GM13977 (cell line): Measurements from ENCODE around the gene UROC1.

Experiments
- DNase-seq: peaks from one replicate; pipeline ENCODE4 v3.0.0; 2012; ENCODE audit warnings: low spot score
- CTCF ChIP-seq: IDR thresholded peaks from 2 replicates; pipeline ENCODE4 v1.5.1; 2012; ENCODE audit warnings: mild to moderate bottlenecking, control low read depth; ENCODE audit not compliant: insufficient read depth; ENCODE audit errors: extremely low read depth, missing control alignments
- in situ Hi-C: fragments of 300-500 bp; cut with MboI; formaldehyde crosslinking; loops from one replicate; pipeline ENCODE4 v1.12.0; 2022; ENCODE audit warnings: low sequenced_read_pairs, low pct_unique_long_range_greater_than_20kb, mixed read lengths, inconsistent platforms; ENCODE audit not compliant: unreplicated experiment

The UROC1 gene

DNA sequence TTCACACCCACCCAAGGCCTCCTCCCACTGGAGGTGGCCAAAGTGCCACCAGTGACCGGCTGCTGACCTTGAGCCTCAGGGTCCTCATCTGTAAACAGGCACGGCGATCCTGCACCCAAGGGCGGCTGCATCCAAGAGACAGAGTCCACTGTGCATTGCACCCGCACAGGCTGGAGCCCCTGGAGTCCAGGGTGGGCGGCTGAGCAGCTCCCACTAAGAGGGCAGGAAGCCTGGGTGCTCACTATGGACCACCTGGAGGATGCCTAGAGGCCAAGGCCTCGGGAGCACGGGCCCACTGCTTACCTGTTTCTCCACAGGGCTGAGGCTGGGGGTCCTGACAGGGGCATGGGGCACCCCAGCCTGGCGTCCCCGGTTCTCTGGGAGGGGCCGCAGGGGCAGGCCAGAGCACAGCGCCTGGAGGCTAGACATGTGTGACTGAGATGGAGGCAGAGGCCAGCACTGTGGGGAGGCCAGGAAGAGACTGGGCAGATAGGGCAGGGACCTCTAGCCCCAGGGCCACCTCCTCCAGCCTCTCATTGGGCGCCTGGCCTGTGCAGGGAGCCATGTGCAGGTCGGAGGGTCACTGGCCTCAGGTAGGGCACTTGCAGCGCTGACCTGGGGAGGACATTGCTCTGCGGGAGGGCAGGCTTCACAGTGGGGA lies at the start of gene UROC1:
UROC1 (minus strand) TSS at position 483 of the 661 bp plus-strand sequence; CDS start at position 429, 54 bp downstream.
- TF ChIP-seq CTCF: no peak
- in situ Hi-C loops: no loop called here
- no peak for DNase-seq

GRCh38 chr3:126562737-126563276 lies 45.2 kb upstream of the UROC1 start:
- in situ Hi-C loops: no loop called here
- no peak for TF ChIP-seq CTCF
- DNase-seq: no peak

DNA sequence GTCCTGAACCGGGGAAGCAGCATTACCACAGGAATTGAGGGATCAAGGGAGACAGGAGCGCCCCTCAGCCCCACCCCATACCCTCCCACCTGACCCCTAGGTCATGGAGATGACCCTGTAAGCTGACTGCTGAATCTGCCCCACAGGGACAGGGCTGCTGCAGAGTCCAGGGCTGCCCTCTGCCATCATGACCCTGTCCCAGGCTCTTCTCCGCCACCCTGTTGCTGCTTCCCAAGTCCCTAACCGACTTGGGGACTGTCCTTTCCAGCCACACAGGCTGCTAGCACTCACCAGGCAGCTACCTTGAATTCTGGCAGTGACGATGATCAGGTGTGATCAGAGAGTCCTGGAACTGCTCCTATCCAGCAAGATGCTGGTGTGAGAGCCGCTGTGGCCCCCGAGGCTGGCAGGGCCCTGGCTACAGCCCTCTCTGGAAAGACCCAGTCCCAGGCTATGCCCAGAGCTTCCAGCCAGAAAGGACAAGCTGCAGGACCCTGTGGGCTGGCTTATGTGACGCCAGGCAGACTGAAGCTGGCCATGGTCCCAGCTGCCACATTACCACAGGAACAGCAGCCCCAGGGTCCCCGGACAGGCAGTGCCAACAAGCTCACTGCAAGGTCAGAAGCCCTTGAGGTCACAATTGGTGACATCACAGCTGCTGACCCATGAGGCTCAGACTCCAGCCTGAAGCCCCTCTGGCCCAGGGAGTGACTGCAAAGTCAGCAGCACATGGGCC lies 40.9 kb upstream of the UROC1 start, which contains the start of gene C3orf22:
C3orf22 (minus strand) TSS at position 597 of the 736 bp plus-strand sequence. CDS start 5,542 bp downstream, outside the sequence.
- DNase-seq: no peak
- in situ Hi-C loops: no loop called here
- TF ChIP-seq CTCF: no peak

- TF ChIP-seq CTCF: no peak
- in situ Hi-C loops: no loop called here
- no peak for DNase-seq
Observed at GRCh38 chr3:126557761-126558160, 40.2 kb upstream of the UROC1 start.

DNA sequence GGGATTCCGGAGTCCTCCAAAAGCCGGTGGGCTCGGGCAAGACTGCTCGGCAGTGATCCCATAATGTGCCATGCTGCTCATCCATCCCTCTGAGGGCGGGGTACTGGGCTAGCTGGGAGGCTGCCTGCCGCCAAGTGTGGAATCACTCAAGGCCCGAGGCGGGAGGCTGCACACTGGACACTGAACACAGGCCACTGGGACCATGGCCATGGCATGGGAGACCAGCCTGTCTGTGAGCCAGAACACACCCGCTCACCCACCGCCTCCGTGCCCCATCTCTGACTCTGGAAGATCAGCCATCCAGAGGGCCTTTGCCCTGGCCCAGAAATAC lies 39.8 kb upstream of the UROC1 start:
- in situ Hi-C loops: no loop called here
- no peak for DNase-seq
- TF ChIP-seq CTCF: no peak

GRCh38 chr3:126556637-126557414 lies 39.3 kb upstream of the UROC1 start:
- DNase-seq: no peak
- no peak for TF ChIP-seq CTCF
- in situ Hi-C loops: no loop called here
